OCI-LY1 (cell line): ENCODE data around the gene ACO2.

Source experiments
- EZH2 ChIP-seq: fragments of 200-600 bp; sonication (generic), shearing (Covaris generic); IDR thresholded peaks from 2 replicates; pipeline ENCODE4 v1.8.0; 2017; ENCODE audit warnings: borderline replicate concordance, mixed run types, mild to moderate bottlenecking, antibody characterized with exemption, low read length, moderate library complexity, mixed read lengths
- TF ChIP-seq, protein P1 (sequence below): fragments of 200-600 bp; sonication (generic), shearing (Covaris generic); IDR thresholded peaks from 2 replicates; pipeline ENCODE4 v1.5.1; 2017; ENCODE audit warnings: mild to moderate bottlenecking, antibody characterized with exemption, low read length, moderate library complexity, mixed read lengths

DNA sequence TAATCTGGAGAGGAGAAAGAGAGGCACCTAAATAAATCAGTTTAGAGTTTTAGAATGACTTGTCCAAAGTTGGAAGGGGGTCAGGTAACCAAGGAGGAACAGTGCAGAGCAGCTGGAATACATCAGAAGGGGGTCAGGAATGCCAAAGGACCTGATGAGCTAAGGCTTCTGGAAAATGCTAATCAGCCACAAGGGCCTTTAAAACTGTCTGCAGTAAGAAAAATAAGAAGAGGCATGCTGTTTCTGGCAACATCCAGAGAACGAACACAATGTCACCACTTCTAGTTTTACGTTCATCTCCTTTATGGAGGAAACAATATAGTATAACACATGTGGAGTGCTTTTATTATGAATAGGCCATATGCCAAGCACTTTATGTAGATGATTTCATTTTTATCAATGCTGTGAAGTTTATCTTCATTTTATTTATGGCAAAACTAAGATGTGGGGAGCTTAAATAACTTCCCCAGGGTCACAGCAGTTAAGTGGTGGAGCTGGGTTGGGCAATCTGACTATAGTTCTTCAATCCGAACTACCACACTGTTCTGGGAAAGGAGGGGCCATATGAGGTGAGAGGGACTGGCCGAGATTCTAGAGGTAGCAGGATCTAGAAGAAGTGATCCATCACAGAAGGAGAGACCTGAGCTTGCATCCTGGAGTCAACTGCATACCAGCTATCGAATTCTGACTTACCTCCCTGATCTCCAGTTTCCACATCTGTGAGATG is 22.6 kb downstream of the ACO2 start:
- TF ChIP-seq, protein P1, sequence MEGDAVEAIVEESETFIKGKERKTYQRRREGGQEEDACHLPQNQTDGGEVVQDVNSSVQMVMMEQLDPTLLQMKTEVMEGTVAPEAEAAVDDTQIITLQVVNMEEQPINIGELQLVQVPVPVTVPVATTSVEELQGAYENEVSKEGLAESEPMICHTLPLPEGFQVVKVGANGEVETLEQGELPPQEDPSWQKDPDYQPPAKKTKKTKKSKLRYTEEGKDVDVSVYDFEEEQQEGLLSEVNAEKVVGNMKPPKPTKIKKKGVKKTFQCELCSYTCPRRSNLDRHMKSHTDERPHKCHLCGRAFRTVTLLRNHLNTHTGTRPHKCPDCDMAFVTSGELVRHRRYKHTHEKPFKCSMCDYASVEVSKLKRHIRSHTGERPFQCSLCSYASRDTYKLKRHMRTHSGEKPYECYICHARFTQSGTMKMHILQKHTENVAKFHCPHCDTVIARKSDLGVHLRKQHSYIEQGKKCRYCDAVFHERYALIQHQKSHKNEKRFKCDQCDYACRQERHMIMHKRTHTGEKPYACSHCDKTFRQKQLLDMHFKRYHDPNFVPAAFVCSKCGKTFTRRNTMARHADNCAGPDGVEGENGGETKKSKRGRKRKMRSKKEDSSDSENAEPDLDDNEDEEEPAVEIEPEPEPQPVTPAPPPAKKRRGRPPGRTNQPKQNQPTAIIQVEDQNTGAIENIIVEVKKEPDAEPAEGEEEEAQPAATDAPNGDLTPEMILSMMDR: no peak
- TF ChIP-seq EZH2: no peak
